ENCODE measurements around the gene FAM185A. TPM values are rescaled to one million over a fixed set of nuclear protein-coding genes. Genes with fewer than 3 reads are reported as not detected.

FAM185A gene
- total and polyA plus RNA-seq, 8 donors, result 5.3 to 35.0 (median 10.3) TPM

GRCh38 chr7:102842284-102842683, 93.5 kb downstream of the FAM185A start:
- Histone ChIP-seq H3K36me3 (no peaks in the 10 kb centered on the region), H3K27ac (no peak overlapping the region), H3K4me1 (peaks cover 0 to 10% (median 3%) of the 10 kb centered on the region in 4 donors), H3K27me3 (no peaks in the 10 kb centered on the region), H3K4me3 (no peak overlapping the region), H3K9me3 (no peaks in the 10 kb centered on the region)
- no peak for DNase-seq
- TF ChIP-seq POLR2A (IDR thresholded peaks at IDR 0.05), result no peak
- TF ChIP-seq, protein P1, sequence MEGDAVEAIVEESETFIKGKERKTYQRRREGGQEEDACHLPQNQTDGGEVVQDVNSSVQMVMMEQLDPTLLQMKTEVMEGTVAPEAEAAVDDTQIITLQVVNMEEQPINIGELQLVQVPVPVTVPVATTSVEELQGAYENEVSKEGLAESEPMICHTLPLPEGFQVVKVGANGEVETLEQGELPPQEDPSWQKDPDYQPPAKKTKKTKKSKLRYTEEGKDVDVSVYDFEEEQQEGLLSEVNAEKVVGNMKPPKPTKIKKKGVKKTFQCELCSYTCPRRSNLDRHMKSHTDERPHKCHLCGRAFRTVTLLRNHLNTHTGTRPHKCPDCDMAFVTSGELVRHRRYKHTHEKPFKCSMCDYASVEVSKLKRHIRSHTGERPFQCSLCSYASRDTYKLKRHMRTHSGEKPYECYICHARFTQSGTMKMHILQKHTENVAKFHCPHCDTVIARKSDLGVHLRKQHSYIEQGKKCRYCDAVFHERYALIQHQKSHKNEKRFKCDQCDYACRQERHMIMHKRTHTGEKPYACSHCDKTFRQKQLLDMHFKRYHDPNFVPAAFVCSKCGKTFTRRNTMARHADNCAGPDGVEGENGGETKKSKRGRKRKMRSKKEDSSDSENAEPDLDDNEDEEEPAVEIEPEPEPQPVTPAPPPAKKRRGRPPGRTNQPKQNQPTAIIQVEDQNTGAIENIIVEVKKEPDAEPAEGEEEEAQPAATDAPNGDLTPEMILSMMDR (IDR thresholded peaks at IDR 0.05), result no peak
- TF ChIP-seq EP300 (IDR thresholded peaks at IDR 0.05), result no peak
- no peak for TF ChIP-seq POLR2AphosphoS5 (IDR thresholded peaks at IDR 0.05)
- intact Hi-C loops (cut with DNase I; ENCODE audit: low total_unique reads), result no loop called here

- TF ChIP-seq EP300 (IDR thresholded peaks at IDR 0.05), result no peak
- no peak for TF ChIP-seq POLR2AphosphoS5 (IDR thresholded peaks at IDR 0.05)
- no peak for TF ChIP-seq POLR2A (IDR thresholded peaks at IDR 0.05)
- TF ChIP-seq, protein P1 (IDR thresholded peaks at IDR 0.05), result no peak
- WGBS, 5 donors, result 88 to 99% (median 94%) methylated on average over 3 of the region's 3 CpGs
- Histone ChIP-seq H3K27ac (no peak overlapping the region), H3K27me3 (no peaks in the 10 kb centered on the region), H3K4me1 (peaks cover 0 to 9% (median 2%) of the 10 kb centered on the region in 4 donors), H3K36me3 (no peaks in the 10 kb centered on the region), H3K9me3 (no peaks in the 10 kb centered on the region), H3K4me3 (no peak overlapping the region)
- intact Hi-C loops (cut with DNase I; ENCODE audit: low total_unique reads), result no loop called here
- DNase-seq, result no peak
Observed at GRCh38 chr7:102843850-102844249, 95.1 kb downstream of the FAM185A start.

DNA sequence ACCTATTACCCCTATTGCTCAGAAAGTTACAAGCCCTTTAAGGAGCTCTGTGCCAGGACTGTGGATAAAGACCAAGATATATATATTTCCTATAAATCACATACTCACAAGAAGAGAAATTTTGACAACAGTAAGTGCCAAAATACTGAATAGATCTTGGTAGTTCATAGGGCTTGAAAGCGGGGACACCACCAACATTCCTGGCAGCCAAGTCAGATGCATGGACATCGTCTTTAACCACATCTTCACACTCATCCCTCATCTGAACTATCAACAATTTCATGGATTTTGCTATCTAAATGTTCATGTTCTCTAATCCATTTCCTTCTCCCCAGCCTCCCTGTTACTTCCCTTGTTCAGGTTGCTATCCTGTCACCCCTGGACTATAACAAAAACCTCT, 96.5 kb downstream of the FAM185A start:
- Histone ChIP-seq H3K27me3 (no peaks in the 10 kb centered on the region), H3K4me1 (peaks cover 0 to 15% (median 6%) of the 10 kb centered on the region in 4 donors), H3K36me3 (no peaks in the 10 kb centered on the region), H3K27ac (no peak overlapping the region), H3K4me3 (no peak overlapping the region), H3K9me3 (no peaks in the 10 kb centered on the region)
- DNase-seq, result no peak
- 94 to 99% (median 96%) methylated on average over 2 of the region's 2 CpGs for WGBS, 5 donors
- intact Hi-C loops (cut with DNase I; ENCODE audit: low total_unique reads), result no loop called here
- TF ChIP-seq POLR2AphosphoS5 (IDR thresholded peaks at IDR 0.05), result no peak
- TF ChIP-seq POLR2A (IDR thresholded peaks at IDR 0.05), result no peak
- no peak for TF ChIP-seq EP300 (IDR thresholded peaks at IDR 0.05)
- TF ChIP-seq, protein P1 (IDR thresholded peaks at IDR 0.05), result no peak

DNA sequence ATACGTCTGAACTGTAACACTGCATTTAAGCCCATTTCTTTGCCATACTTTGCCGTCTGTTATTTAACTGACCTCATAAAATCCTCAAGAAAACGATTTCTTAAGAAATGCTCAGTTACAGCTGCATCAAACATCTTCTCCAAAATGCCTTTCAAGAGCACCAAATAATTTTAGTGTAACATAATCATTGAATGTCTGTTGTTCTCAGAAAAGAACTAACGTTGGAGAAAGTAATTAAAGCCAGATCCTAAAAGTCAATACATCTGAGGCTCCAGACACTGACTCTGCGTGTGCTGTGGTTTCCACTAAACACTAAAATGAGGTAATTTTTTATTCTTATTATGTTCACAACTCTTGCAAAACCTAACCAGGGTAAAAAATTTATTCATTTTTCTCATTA, 100.3 kb downstream of the FAM185A start:
- no peak overlapping the region for H3K4me3 ChIP-seq
- intact Hi-C loops (cut with DNase I; ENCODE audit: low total_unique reads), result no loop called here
- peaks cover 0 to 8% (median 3%) of the 10 kb centered on the region in 4 donors for H3K4me1 ChIP-seq
- H3K9me3 ChIP-seq, result no peaks in the 10 kb centered on the region
- TF ChIP-seq EP300 (IDR thresholded peaks at IDR 0.05) (no peak), POLR2A (IDR thresholded peaks at IDR 0.05) (no peak), POLR2AphosphoS5 (IDR thresholded peaks at IDR 0.05) (no peak)
- TF ChIP-seq, protein P1 (IDR thresholded peaks at IDR 0.05), result no peak
- no peak overlapping the region for H3K27ac ChIP-seq
- peaks cover 0 to 10% (median 0%) of the 10 kb centered on the region in 4 donors for H3K36me3 ChIP-seq
- DNase-seq, result no peak
- 78 to 83% (median 79%) methylated on average over 5 of the region's 5 CpGs for WGBS, 5 donors
- no peaks in the 10 kb centered on the region for H3K27me3 ChIP-seq

Measured in stomach (tissue), 9 donors.